SH-SY5Y (cell line): ENCODE data around the gene DMTF1.

Experiments used
- GATA2 ChIP-seq: IDR thresholded peaks from 2 replicates; pipeline ENCODE4 v1.6.1; 2011; ENCODE audit warnings: mild to moderate bottlenecking, low read depth, low read length
- GATA3 ChIP-seq: IDR thresholded peaks from 2 replicates; pipeline ENCODE4 v1.6.1; 2011; ENCODE audit warnings: low read depth, mild to moderate bottlenecking, low read length, moderate library complexity

DNA sequence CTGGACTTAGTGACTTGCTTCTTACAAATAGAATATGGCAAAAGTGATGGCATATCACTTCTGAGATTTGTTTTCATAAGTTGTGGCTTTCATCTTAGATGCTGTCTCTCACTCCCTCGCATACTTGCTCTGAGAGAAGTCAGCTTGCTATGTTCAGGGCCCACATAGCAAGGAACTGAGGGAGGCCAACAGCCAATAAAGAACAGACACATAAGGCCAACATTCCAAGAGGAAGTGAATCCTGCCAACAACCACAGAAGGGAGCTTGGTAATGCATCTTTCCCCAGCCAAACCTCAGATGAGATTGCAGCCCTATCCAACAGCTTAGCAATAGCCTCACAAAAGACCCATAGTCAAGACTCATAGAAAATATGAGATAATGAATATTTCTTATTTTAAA, 39.2 kb upstream of the DMTF1 start:
- no peak for TF ChIP-seq GATA3
- TF ChIP-seq GATA2 = no peak
